Measurements from ENCODE around the gene SPINK8.

GRCh38 chr3:48364840-48365239 lies 31.4 kb upstream of the SPINK8 start:
- TF ChIP-seq CTCF (IDR thresholded peaks at IDR 0.05) (no peak), POLR2A (IDR thresholded peaks at IDR 0.05) (no peak)

All from right lobe of liver (tissue), 4 donors.